UCSD-AML1 (cell line): ENCODE results near the gene PYROXD2.

Source experiments
- DNase-seq: peaks from one replicate; lab custom pipeline; 2025; ENCODE audit not compliant: unreplicated experiment; lab: John Stamatoyannopoulos, UW

The PYROXD2 gene

GRCh38 chr10:98414932-98415730, at the start of gene PYROXD2:
TSS of gene PYROXD2 (minus strand) at chr10:98415182. CDS start at chr10:98415135, 47 bp downstream.
- DNase-seq, result peak; percentile 57

DNA sequence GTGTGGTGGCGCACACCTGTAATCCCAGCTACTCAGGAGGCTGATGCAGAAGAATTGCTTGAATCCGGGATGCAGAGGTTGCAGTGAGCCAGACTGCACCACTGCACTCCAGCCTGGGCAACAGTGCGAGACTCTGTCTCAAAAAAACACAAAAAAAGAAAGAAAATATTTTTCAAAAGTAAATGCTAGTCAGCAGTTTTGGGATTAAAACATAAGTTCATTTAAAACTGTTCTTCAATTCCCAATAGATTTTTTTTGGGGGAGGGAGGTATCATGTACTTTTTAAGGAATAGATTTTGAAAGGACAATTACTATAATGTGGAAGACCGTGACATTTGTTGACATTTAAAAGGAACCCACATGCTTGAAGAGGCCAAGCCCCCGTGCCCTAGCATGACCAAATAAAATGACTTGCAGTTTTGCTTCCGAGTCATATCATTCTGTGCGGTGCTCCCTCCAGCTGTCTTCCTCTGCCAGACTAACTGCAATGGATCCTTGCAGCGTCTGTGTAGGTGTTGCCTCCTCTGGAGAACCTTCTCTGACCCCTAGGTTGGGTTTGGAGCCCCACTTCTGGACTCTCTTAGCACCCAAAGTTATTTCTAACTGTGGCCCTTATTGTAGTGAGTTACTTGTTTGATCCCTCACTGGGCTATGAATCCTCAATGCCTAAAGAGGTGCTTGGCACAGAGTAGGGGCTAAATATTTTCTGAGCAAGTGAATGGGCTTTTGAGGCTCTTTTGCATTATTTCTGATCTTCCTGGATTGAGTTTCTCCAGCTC, 49.2 kb upstream of the PYROXD2 start:
- peak; percentile 20 for DNase-seq

GRCh38 chr10:98463016-98463415, 48.0 kb upstream of the PYROXD2 start:
- DNase-seq, result no peak

- DNase-seq, result no peak
These were observed 46.5 kb upstream of the PYROXD2 start for GRCh38 chr10:98461500-98461842.

DNA sequence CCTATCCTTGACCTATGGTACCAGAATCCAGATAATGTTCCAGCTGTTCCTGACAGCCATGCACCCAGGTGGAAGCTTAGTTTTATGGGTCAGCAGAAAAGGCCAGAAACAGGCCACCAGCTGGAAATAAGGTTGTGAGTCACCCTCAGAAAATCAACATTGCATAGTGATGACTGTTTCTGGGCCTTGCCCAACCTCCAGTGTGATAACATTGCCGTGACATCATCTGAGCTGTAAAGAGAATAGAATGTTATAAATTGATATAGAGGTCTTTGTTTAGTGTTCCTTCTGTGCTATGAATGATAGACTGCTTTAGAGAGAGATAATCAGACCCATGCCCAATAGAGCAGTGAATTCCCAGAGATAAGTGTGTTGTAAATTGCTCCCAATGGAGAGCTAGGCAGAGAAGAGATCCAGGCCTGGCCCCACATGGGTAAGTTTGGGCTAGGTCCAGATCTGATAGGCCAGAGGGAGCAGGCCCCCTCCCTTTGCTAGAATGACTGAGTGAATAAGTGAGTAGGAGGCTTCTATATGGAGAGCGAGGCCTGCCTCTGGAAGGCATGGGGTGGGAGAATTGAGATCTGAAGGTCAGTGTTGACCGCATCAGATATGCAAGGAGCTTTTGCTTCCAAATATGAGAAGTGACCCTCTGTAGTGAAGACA, 46.0 kb upstream of the PYROXD2 start:
- DNase-seq, result no peak

DNA sequence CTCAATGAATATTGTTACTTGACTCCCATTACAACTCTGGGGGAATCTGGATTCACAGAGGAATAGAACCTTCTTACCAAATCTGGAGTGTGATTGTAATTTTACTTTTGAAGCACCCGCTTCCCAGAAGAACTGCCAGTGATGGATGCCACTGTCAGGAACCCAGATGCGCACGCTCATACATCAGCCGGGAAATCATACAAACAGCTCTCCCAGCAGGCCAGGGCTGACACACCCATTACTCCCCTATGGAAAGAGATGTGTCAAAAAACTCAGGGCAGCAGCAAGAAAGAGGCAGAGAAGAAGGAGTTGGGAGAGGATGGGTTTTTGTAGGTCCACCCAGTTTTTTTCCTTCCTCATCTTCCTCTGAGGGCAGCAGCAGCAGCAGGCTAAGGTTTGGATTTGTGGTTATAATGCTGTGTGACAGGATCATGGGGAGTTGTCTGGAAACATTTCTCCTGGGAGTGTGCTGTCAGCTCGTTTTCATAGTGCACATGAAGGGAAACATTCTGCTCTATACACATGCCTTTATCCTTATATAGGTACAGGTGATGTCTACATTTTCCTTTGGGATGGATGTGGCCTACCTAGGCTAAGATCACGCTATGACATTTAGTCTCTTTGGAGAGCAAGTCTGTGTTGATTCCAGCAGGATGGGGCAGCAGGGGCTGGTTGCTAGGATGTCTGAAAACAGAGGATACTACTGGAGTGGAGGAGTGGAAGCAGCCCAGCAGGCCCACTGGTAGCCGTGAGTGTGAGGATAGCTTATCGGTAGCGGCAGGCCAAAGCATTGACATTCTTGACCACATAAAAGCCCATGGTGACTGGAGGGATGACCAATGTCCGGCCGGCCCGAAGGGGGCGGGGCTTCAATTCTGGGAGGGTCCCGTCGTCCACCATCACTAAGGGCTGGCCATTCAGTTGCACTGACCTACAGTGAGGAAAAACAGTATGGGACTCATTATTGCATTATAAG, 44.1 kb upstream of the PYROXD2 start:
- DNase-seq, result no peak

DNA sequence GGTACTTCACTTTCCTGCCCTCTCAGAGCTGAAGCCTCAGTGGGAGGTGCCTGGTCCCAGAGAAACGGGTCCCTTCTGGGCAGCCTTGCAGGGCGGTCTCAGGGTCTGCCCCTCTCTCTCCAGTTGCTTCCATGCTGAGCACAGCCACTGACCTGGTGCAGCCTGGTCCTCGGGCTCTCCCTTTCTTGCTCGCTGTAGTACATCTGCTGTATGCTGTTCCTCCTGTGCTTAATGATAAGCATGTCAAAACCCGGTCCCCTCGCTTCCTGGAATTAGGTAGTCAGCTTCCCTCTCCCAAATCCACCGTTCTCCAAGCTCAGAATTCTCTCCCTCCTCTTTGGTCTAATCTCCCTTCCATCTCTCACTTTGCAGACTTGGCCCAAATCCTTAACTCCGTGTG, 42.7 kb upstream of the PYROXD2 start:
- no peak for DNase-seq

DNA sequence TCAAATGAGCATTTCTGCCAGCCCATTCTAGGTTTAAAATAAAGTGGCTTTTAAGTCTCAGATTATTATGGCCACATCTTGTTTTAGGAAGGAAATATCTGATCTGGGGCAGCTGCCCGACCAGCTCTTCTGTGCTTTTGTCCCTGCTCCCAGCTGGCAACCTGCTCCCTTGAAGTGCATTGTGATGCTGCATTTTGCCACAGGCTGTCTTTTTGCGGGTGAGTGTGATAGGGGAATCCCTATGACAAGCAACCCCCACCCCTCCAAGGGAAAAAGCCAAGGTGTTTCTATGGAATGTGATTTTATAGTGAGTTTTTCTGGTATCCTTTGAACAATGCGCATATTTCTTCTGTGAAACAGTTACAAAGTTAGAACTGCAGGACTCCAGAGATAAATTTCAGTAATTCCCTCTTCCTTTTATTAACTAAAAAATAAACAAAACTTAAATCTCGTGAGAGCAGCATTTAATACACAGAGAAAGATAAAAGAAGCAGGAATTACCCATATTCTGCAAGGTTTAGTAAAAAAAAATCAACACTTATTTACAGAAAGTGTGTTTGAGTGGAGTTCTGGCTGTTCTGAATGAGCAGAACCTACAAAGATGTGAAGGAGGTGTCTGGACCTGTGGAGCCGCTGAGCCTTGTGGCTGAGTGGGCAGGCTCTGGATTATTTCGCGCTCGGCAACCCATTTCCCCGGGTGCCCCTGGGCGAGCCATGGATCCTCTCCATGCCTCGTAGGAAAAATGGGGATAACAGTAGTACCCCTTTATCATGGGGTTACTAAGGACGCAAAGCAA, 41.9 kb upstream of the PYROXD2 start:
- DNase-seq, result no peak

DNA sequence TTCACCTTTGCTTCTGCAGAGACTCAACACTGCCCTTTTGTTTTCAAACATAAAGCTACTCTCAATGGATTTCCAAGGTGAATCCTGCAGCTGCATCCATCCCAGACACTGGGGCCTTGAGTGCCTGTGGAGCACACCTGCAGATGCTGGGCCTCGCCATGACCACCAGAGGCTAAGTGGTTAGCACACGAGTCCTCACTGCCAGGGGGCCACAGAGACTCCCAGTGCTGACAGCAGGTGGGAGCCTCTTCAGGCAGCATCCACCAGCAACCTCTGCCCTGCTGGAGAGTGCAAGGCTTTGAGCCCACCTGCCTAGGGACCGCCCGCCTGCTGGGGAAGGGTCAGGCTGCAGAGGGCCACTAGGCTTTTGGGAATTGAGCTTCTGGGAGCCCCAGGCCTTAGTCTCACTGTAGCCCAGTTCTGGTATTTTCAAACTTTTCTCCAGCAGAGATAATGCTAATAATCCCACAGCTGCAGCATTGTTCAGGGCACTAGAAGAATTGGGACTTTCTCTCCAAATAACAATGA, 41.1 kb upstream of the PYROXD2 start:
- DNase-seq, result no peak

- DNase-seq, result no peak
These were observed 38.7 kb upstream of the PYROXD2 start for GRCh38 chr10:98453729-98454128.

DNA sequence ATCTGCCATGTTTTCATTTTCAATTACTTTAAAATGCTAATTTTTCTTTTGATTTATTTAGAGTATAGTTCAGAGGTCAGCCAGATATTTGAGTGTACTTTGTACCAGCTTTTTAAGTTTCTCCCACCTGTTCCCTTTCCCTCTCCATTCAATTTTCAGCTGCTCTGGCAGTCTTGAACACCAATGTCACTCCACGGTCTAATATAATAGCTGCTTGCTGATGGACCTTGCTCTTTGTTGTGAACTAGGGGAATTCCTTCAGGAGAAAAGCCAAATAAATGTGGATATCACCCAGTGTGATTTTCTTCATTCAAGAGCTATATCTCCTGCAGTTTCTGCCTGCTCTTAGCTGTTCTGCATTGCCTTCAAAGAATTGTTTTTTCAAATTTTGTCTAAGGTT, 35.6 kb upstream of the PYROXD2 start:
- DNase-seq, result no peak

- DNase-seq, result no peak
These were observed 34.3 kb upstream of the PYROXD2 start for GRCh38 chr10:98449287-98449686.

DNA sequence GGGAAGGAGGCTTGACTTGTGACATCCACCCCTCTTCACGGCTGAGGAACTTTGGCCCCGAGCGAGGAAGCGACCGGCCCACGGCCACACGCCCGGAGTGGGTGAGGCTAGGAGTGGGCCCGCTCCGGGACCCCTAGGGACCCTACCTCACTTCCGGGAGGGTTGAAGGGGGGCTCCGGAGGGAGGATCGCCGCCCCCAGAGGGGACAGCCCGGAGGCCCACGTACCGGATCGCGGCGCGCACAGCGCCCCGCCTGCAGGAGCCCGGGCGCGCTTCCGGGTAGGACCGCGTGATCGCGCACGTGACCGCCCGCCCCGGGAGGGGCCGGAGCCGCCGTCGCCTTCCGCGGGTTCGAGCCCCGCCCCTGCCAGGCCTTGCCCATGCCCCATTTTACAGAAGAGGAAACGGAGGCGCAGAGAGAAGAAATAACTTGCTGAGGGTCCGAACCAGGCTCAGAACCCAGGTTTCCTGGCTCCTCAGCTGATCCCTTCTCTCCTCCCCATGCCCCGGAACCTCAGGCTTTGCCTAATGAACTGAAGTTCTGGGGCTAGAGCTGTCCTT, 31.8 kb upstream of the PYROXD2 start, which contains the start of gene HPS1:
TSS of gene HPS1 (minus strand) at position 275 of the 561 bp plus-strand sequence. CDS start 3,695 bp downstream, outside the sequence.
- peak; percentile 85 for DNase-seq

- peak; percentile 61 for DNase-seq
These were observed 31.2 kb upstream of the PYROXD2 start for GRCh38 chr10:98446151-98446660.

- no peak for DNase-seq
These were observed 30.3 kb upstream of the PYROXD2 start for GRCh38 chr10:98445200-98445812.

GRCh38 chr10:98444314-98445006, 29.5 kb upstream of the PYROXD2 start:
- DNase-seq, result no peak

- no peak for DNase-seq
These were observed 23.7 kb upstream of the PYROXD2 start for GRCh38 chr10:98438715-98439114.

GRCh38 chr10:98436704-98437103, 21.7 kb upstream of the PYROXD2 start:
- DNase-seq, result no peak
